Sigmoid colon (tissue), 7 donors: ENCODE data around the gene CD4. TPM values are rescaled to one million over a fixed set of nuclear protein-coding genes. Genes with fewer than 3 reads are reported as not detected.

Experiments used
- DNase-seq: peaks from one replicate; pipeline ENCODE4 v3.0.0-alpha.2; 2019
- H3K27ac ChIP-seq, 4 donors: fragments of 200-600 bp; sonication (generic); one replicate each; pipeline ENCODE4 v1.5.1; 2016 to 2019; ENCODE audit warnings: mild to moderate bottlenecking in 1 of 4
- H3K27me3 ChIP-seq, 3 donors: fragments of 200-600 bp; sonication (generic); one replicate each; pipeline ENCODE4 v1.5.1; 2019; ENCODE audit warnings: mild to moderate bottlenecking in 1 of 3
- H3K36me3 ChIP-seq, 4 donors: fragments of 200-600 bp; sonication (generic); one replicate each; pipeline ENCODE4 v1.5.1; 2016 to 2019
- H3K4me1 ChIP-seq, 4 donors: fragments of 200-600 bp; sonication (generic); one replicate each; pipeline ENCODE4 v1.5.1; 2017 to 2019
- H3K4me3 ChIP-seq, 4 donors: fragments of 200-600 bp; sonication (generic); one replicate each; pipeline ENCODE4 v1.5.1; 2017 to 2019; ENCODE audit warnings: mild to moderate bottlenecking in 2 of 4, moderate library complexity in 1 of 4
- H3K9me3 ChIP-seq, 4 donors: fragments of 200-600 bp in 3 of 4; sonication (generic) in 3 of 4; one replicate each; pipeline versions ENCODE4 v1.5.1 to v1.6.1; 2013 to 2019
- CTCF ChIP-seq, 4 experiments: fragments of 450-650 bp in 3 of 4; fragments of 200-600 bp in 1 of 4; IDR thresholded peaks; one replicate each; pipeline ENCODE4 v1.5.1; 2016 to 2019; ENCODE audit warnings: antibody characterized with exemption in 4 of 4, mild to moderate bottlenecking in 3 of 4, moderate library complexity in 2 of 4
- EP300 ChIP-seq, 4 donors: sonication (generic); formaldehyde crosslinking; IDR thresholded peaks; one replicate each; pipeline ENCODE4 v1.6.1; 2017; ENCODE audit warnings: antibody characterized with exemption in 4 of 4
- POLR2A ChIP-seq, 2 donors: fragments of 450-650 bp; IDR thresholded peaks; one replicate each; pipeline ENCODE4 v1.6.1; 2016; ENCODE audit warnings: antibody characterized with exemption in 2 of 2, mild to moderate bottlenecking in 2 of 2, moderate library complexity in 2 of 2
- POLR2AphosphoS5 ChIP-seq, 4 donors: sonication (generic); formaldehyde crosslinking; IDR thresholded peaks; one replicate each; pipeline ENCODE4 v1.6.1; 2017; ENCODE audit warnings: antibody characterized with exemption in 4 of 4
- WGBS, 2 donors: extraction: QIAGEN DNeasy Blood & Tissue Kit; methylation state at CpG; one replicate each; pipeline ENCODE4 v1.1.7; 2013; 5-methylcytosine and 5-hydroxymethylcytosine counted together
- intact Hi-C: fragments of 100-400 bp; cut with DNase I; formaldehyde crosslinking; loops from one replicate; pipeline ENCODE4 v1.15.1; 2023
- polyA plus RNA-seq, 3 donors: library from polyadenylated mRNA; stranded (reverse); fragments of 200-250 nt; gene quantifications; one replicate each; pipeline ENCODE4 v1.2.3, GENCODE V29; 2013
- total RNA-seq, 4 donors: library from RNA; depleted of rRNA; stranded (reverse); fragments of >200 nt; gene quantifications; one replicate each; pipeline ENCODE4 v1.1.0, GENCODE V29; 2016
- donor health status: healthy with polysubstance abuse.
- donor health status: Bipolar disorder and iron deficiency.
- donor health status: healthy.

CD4 gene
- total and polyA plus RNA-seq, 7 donors: 2.5 to 29.7 (median 11.8) TPM

DNA sequence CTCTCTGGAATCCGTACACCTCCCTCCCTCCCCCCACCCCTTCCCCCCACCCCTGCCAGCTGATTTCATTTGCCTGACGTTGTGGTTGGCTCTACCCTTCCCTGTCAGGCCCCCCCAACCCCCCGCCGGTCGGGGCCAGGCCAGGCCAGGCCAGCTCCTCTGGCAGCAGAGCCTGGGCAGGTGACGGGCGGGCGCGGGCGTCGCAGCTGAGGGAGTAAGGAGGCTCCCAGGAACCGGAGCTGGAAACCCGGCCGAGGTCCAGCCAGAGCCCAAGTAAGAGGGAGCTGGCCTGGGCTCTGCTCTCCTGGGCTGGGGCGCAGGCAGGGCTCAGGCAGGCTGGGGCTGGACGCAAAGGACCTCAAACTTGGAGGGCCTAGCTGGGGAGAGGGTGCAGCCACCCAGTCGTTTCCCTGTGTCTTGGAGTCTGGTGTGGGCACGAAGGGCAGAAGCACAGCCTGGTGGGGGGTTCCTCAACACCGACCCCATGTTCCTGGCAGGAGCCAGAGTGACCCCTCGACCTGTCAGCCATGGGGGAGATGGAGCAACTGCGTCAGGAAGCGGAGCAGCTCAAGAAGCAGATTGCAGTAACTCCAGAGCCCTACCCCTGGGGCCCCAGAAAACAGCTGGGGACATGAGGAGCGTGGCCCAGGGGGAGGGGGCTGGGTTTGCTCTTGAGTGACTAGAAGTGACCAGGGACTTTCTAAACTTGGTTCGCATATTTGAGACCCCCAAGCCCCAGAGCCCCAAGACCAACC, 51.6 kb downstream of the CD4 start, which contains the start of gene GNB3:
Gene GNB3, plus strand, starts transcription at position 165 of the 755 bp plus-strand sequence. Its CDS starts 363 bp downstream, at position 528.
- no peak for DNase-seq
- H3K27ac ChIP-seq: no peak within 1 kb of the TSS
- WGBS, 2 donors: 71 to 77% methylated on average over 24 of the region's 24 CpGs
- H3K27me3 ChIP-seq: no peaks in the 10 kb centered on the region
- intact Hi-C loops: no loop called here
- peaks cover 0 to 57% (median 7%) of the 10 kb centered on the region in 4 donors for H3K36me3 ChIP-seq
- no peaks in the 10 kb centered on the region for H3K9me3 ChIP-seq
- no peaks in the 10 kb centered on the region for H3K4me1 ChIP-seq
- H3K4me3 ChIP-seq: no peak within 1 kb of the TSS
- TF ChIP-seq CTCF (IDR thresholded peaks at IDR 0.05) (no peak), POLR2AphosphoS5 (IDR thresholded peaks at IDR 0.05) (no peak), POLR2A (IDR thresholded peaks at IDR 0.05) (no peak), EP300 (IDR thresholded peaks at IDR 0.05) (no peak)

GRCh38 chr12:6842075-6842474, 52.7 kb downstream of the CD4 start:
- no peaks in the 10 kb centered on the region for H3K27me3 ChIP-seq
- H3K4me3 ChIP-seq: no peak overlapping the region
- WGBS, 2 donors: 31 to 75% methylated on average over 4 of the region's 4 CpGs
- intact Hi-C loops: no loop called here
- no peaks in the 10 kb centered on the region for H3K9me3 ChIP-seq
- H3K27ac ChIP-seq: no peak overlapping the region
- no peak for TF ChIP-seq POLR2AphosphoS5 (IDR thresholded peaks at IDR 0.05)
- no peak for TF ChIP-seq POLR2A (IDR thresholded peaks at IDR 0.05)
- no peak for TF ChIP-seq CTCF (IDR thresholded peaks at IDR 0.05)
- H3K36me3 ChIP-seq: peaks cover 0 to 59% (median 6%) of the 10 kb centered on the region in 4 donors
- no peak for DNase-seq
- H3K4me1 ChIP-seq: no peaks in the 10 kb centered on the region

DNA sequence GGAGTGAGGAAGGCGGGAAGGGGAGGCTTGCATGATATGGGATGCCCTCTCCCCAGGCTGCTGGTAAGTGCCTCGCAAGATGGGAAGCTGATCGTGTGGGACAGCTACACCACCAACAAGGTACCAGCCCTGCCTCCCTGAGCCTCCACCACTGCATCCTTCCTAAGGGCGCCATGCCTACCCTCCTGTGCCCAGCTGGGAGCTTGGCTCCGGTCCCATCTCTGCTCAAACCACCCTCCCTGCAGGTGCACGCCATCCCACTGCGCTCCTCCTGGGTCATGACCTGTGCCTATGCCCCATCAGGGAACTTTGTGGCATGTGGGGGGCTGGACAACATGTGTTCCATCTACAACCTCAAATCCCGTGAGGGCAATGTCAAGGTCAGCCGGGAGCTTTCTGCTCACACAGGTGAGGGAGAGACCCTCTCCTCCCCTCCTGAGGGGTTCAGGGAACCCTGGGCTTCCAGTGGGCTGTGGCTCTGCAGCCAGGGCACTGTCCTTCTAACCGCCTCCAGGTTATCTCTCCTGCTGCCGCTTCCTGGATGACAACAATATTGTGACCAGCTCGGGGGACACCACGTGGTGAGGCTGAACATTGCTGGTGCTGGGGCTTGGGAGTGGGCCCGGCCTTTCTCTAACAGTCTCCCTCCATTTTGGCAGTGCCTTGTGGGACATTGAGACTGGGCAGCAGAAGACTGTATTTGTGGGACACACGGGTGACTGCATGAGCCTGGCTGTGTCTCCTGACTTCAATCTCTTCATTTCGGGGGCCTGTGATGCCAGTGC, 54.0 kb downstream of the CD4 start:
- TF ChIP-seq CTCF (IDR thresholded peaks at IDR 0.05) (no peak), EP300 (IDR thresholded peaks at IDR 0.05) (no peak), POLR2AphosphoS5 (IDR thresholded peaks at IDR 0.05) (no peak), POLR2A (IDR thresholded peaks at IDR 0.05) (no peak)
- Histone ChIP-seq H3K4me1 (no peaks in the 10 kb centered on the region), H3K4me3 (no peak overlapping the region), H3K27me3 (no peaks in the 10 kb centered on the region), H3K9me3 (no peaks in the 10 kb centered on the region), H3K27ac (no peak overlapping the region), H3K36me3 (peaks cover 0 to 54% (median 5%) of the 10 kb centered on the region in 4 donors)
- intact Hi-C loops: no loop called here
- no peak for DNase-seq
- 58 to 79% methylated on average over 16 of the region's 16 CpGs for WGBS, 2 donors

- H3K9me3 ChIP-seq: no peaks in the 10 kb centered on the region
- no peak overlapping the region for H3K4me3 ChIP-seq
- no peak for TF ChIP-seq CTCF (IDR thresholded peaks at IDR 0.05)
- no peaks in the 10 kb centered on the region for H3K4me1 ChIP-seq
- H3K36me3 ChIP-seq: peaks cover 0 to 47% (median 5%) of the 10 kb centered on the region in 4 donors
- WGBS, 2 donors: 93% methylated on average over 17 of the region's 17 CpGs
- no peaks in the 10 kb centered on the region for H3K27me3 ChIP-seq
- DNase-seq: no peak
- intact Hi-C loops: no loop called here
- no peak overlapping the region for H3K27ac ChIP-seq
These were observed 56.1 kb downstream of the CD4 start for GRCh38 chr12:6845395-6845794.
